HG03442 (cell line): Measurements from ENCODE around the gene CCDC106.

Experiments
- ATAC-seq: cut with Tn5 transposase; IDR thresholded peaks from one replicate; pipeline ENCODE4 v1.9.1; 2021; ENCODE audit warnings: mild to moderate bottlenecking, moderate library complexity; ENCODE audit not compliant: unreplicated experiment

The CCDC106 gene

DNA sequence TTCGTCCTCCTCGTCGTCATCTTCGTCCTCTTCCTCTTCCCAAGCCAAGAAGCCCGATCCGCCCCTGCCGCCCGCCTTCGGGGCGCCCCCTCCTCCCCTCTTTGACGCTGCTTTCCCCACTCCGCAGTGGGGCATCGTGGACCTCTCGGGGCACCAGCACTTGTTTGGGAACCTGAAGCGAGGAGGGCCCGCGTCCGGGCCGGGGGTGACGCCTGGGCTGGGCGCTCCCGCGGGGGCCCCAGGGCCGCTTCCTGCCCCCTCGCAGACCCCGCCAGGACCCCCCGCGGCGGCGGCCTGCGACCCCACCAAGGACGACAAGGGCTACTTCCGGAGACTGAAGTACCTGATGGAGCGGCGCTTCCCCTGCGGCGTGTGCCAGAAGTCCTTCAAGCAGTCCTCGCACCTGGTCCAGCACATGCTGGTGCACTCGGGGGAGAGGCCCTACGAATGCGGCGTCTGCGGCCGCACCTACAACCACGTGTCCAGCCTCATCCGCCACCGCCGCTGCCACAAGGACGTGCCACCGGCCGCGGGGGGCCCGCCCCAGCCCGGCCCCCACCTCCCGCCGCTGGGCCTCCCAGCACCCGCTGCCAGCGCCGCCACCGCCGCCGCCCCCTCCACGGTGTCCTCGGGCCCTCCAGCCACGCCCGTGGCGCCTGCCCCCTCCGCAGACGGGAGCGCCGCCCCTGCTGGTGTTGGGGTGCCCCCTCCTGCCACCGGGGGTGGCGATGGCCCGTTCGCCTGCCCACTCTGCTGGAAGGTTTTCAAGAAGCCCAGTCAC is 33.9 kb upstream of the CCDC106 start:
- ATAC-seq: no peak

DNA sequence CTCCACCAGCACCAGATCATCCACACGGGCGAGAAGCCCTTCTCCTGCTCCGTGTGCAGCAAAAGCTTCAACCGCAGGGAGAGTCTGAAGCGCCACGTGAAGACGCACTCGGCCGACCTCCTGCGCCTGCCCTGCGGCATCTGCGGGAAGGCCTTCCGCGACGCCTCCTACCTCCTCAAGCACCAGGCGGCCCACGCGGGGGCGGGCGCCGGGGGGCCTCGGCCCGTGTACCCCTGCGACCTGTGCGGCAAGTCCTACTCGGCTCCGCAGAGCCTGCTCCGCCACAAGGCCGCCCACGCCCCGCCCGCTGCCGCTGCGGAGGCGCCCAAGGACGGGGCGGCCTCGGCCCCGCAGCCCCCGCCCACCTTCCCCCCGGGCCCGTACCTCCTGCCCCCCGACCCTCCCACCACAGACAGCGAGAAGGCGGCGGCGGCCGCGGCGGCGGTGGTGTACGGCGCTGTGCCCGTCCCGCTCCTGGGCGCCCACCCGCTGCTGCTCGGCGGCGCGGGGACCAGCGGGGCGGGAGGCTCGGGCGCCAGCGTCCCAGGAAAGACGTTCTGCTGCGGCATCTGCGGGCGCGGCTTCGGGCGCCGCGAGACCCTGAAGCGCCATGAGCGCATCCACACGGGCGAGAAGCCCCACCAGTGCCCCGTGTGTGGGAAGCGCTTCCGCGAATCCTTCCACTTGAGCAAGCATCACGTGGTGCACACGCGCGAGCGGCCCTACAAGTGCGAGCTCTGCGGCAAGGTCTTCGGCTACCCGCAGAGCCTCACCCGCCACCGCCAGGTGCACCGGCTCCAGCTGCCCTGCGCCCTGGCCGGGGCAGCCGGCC is 33.1 kb upstream of the CCDC106 start:
- no peak for ATAC-seq

DNA sequence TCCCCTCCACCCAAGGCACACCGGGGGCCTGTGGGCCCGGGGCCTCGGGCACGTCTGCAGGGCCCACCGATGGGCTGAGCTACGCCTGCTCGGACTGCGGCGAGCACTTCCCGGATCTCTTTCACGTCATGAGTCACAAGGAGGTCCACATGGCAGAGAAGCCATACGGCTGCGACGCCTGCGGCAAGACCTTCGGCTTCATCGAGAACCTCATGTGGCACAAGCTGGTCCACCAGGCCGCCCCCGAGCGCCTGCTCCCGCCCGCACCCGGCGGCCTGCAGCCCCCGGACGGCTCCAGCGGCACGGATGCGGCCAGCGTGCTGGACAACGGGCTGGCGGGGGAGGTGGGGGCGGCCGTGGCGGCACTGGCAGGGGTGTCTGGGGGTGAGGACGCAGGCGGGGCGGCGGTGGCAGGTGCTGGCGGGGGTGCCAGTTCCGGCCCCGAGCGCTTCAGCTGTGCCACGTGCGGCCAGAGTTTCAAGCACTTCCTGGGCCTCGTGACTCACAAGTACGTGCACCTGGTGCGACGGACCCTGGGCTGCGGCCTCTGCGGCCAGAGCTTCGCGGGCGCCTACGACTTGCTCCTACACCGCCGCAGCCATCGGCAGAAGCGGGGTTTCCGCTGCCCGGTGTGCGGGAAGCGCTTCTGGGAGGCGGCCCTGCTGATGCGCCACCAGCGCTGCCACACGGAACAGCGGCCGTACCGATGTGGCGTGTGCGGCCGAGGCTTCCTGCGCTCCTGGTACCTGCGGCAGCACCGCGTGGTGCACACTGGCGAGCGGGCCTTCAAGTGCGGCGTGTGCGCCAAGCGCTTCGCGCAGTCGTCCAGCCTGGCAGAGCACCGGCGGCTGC is 32.2 kb upstream of the CCDC106 start:
- ATAC-seq: no peak

DNA sequence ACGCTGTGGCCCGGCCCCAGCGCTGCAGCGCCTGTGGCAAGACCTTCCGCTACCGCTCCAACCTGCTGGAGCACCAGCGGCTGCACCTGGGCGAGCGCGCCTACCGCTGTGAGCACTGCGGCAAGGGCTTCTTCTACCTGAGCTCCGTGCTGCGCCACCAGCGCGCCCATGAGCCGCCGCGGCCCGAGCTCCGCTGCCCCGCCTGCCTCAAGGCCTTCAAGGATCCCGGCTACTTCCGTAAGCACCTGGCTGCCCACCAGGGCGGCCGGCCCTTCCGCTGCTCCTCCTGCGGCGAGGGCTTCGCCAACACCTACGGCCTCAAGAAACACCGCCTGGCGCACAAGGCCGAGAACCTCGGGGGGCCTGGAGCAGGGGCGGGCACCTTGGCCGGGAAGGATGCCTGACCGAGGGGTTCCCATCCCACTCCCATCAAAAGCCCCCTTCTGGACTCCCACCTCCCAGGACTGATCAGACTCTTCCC is 31.6 kb upstream of the CCDC106 start:
- no peak for ATAC-seq

DNA sequence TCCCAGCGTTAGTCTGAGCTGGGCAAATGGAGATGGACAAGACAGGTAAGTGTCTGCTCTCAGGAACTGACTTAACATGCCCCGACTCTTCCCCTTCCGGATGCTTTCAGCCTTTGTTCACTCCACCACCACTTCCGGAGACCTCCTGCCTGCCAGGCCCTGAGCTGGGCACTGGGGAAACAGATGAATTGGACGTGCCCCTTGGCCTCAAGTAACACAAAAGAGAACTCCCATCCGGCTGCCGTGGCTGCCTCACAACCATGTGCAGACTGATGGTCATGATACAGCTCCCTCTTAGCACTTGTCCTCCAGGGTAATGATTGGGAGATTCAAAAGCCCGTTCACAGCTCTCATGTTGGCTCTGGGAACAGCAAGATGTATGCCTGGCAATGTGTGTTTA is 30.6 kb upstream of the CCDC106 start:
- ATAC-seq: no peak

DNA sequence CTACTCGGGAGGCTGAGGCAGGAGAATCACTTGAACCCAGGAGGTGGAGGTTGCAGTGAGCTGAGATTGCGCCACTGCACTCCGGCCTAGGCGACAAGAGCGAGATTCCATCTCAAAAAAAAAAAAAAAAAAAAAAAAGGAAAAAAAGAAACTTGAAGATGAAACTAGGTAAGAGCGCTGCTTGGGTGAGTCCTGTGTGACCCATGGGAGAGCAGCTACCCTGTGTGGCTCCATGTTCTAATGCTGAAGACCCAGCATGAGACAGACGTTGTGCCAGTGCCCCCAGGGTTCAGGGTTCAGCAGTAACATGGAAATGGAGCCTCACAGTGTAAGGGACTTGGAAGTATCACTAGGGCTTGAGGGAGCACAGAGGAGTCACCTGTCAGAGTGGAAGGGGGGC is 29.6 kb upstream of the CCDC106 start:
- ATAC-seq: no peak

DNA sequence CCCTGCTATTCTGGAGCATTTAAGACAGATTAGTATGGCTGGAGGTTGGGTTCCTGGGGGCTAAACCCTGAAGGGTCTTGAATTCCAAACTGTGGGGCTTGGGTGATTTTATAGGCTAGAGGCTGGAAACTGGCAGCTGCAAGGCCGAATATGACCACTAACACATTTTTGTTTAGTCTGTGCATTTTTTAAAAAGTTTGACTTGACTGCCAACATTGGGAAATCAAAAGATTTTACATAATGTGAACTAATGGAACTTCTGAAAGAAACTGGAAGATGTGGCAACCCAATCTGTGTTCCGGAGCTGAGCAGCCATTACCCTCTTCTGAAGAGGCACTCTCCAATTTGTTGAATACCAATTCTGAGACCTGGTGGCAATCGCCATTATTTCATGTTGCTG is 28.7 kb upstream of the CCDC106 start:
- ATAC-seq: no peak

DNA sequence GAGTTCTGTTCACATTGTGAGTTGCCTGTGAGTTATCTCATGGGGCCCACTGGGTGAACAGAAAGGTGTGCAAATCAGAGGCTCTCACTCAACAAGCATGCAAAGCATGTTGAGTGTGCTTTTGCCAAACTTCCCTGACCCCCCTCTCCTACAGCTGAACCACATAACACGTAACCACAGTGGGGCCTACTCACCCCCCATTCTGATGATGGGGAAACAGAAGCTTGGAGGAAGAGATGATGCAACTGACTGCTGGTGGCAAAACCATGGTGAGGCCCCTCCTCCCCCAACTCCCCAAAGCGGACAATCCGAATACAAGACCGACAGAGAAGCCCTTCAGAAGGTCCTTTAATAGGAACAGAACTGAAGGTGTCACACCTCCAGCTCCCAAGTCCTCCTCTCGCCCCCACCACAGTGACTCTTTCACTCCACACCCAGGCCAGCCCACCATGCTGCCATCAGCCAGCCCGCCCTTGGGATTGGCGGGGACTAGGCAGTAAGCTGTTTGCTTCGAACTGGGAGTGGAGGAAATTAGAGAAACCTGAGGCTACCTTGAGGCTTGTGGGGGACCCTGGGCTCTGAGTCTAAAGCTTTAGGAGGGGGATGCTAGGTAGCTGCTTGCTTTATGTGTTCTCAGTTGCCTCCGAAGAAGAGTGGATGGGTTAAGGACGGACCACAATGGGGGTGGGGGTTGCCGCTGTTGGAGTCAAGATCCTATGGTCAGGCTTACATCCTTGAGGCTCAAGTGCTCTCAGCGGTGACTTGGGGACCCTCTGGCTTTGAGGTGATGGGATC is 27.4 kb upstream of the CCDC106 start:
- ATAC-seq: no peak

DNA sequence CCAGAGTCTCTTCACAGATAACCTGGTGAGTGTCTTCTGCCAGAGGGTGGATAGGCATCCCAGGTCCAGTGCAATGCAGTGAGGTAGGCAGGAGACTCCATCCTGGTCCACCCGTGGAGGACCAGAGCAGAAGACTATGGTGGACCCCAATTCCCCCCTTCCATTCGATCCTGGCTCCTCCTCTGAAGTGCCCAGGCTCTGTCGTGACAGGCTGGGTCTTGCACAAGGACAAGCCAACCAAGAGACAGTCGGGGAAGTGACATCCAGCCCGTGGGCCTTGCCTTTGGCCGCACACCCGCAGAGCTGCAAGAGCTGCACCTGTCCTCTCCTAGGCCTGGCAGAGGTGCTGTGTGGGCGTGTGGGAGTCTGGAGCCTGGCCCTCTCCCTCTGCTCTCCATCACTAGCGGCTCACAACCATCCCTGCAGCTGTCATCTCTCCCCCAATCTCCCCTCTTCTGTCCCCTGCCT is 26.8 kb upstream of the CCDC106 start:
- ATAC-seq: no peak

DNA sequence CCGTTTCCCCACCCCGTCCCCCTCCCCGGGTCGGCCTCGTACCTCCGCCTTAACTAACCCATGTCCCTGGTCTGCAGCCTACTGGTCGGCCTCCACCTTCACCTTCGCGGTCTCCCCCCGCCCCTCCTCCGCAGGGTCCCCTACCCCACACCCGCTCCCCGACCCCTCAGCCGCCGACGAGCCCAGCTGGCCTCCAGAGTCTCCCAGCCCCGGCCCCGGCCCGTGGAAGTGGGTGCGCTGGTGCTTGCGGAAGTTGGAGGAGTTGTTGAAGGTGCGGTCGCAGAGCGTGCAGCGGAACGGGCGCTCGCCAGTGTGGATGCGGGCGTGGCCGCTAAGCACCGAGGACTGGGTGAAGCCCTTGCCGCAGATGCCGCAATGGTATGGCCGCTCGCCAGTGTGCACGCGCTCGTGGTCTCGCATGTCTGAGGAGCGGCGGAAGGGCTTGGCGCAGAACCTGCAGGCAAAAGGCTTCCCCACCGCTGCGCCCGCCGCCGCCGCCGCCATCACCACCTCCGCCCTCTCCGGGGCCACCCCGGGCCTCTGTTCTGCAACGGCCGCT is 26.3 kb upstream of the CCDC106 start:
- ATAC-seq: no peak

DNA sequence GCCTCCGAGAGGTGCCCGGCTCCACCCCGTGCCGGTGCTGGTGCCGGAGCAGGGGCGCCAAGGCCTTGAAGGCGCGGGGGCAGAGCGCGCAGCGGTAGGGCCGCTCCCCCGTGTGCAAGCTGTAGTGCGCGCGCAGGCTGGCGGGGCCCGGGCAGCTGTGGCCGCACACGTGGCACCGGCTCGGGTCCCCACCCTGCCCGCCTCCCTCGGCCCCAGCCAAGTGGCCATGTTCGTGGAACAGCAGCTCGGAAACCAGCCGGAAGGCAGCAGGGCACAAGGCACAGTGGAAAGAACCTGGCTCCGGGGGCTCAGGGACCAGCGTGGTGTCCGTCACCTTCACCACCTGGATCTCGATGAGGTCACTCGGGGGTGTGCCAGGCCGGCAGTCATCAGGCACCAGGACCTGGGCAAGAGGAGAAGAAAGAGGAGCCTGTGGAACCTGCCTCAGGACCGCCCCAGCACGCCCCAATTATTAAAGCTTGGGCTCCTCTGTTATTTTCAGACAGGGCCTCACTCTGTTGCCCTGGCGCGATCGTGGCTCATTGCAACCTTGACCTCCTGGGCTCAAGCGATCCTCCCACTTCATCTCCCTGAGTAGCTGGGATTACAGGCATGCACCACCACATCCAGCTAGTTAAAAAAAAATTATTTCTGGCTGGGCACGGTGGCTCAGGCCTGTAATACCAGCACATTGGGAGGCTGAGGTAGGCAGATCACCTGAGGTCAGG is 25.6 kb upstream of the CCDC106 start:
- ATAC-seq: no peak

DNA sequence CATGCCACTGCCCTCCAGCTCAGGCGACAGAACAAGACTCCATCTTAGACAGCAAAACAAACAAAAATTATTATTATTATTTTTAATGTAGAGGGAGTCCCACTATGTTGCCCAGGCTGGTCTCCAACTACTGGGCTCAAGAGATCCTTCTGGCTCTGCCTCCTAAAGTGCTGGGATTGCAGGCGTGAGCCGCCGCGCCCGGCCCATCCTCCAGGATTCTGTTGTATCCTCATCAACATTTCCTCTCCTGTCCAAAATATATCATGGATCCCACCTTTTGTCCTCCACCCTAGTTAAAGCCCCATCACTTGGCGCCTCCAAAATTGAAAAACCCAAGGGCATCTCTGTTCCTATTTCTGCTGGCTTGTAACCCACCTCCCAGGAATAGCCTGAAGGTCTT is 24.9 kb upstream of the CCDC106 start:
- ATAC-seq: no peak

DNA sequence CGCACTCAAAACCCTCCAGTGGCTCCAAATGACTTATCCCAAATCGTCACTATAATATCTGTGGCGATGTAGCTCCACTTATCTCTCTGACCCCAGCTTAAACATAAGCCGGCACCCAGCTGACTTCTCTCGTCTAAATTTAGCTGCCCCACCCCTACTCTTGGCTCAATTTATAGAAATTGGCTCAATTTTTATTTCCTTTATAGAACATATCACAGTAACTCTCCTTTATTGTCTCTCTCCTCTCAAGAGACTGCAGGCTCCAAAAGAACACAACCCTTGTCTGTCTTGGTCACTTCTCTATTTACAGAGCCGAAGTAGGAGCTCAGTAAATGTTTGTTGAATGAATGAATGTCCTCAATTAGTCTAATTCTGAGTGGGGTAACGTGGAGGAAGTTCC is 24.5 kb upstream of the CCDC106 start:
- no peak for ATAC-seq

DNA sequence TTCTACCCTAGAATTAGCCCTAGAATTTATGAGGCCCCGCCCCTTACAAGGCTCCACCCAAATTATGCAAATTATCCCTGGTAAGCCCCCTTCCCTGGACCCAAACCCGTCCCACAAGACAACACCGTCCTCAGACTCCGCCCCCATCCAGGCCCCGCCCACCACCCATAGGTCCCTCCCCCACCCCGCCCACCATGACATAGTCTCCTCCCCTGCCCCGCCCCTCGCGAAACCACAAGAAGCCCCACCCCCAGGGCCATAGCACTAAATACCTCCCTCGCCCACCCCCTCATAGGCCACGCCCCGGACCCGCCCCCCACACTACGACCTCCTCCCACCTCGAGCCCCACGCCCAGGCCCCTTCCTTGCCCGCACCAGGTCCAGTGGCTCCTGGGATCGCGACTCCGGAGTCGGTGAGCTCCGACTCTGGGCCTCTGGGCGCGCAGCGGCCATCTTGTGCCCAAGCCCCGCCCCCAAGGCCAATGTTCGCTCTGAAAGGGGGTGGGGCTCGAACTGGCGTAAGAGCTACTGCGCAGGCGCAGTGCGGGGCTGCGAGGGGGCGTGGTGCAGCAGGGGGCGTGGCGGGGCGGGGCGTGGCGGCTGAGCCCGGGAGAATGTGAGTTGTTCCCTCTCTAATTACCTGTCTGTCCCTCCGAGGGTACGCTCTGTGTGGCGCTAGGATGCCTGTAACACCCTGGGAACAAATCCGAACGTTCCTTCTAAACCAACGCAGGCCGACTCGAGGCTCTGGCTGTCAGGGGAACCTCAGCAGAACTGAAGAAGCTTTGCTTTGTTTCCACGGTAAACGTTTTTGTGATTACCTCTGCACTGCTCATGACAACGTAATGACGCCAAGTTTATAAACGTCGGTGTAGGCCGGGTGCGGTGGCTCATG is 23.7 kb upstream of the CCDC106 start, which contains the start of gene ZNF784:
TSS of gene ZNF784 (minus strand) at position 458 of the 895 bp plus-strand sequence. CDS start at position 453, 5 bp downstream.
- peak; percentile 61 for ATAC-seq

DNA sequence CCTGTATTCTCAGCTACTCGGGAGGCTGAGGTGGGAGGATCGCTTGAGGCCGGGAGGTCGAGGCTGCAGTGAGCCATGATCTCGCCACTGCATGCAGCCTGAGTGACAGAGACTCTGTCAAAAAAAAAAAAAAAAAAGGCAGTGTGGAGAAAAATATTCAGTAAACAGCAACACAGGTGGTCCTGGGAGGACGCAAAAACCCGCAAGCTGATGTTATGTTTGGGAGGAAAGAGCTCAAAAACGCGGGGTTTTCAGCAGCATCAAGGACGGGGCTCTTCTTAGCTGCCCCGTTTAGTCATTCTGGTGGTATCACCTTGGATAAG is 23.0 kb upstream of the CCDC106 start:
- ATAC-seq: no peak

DNA sequence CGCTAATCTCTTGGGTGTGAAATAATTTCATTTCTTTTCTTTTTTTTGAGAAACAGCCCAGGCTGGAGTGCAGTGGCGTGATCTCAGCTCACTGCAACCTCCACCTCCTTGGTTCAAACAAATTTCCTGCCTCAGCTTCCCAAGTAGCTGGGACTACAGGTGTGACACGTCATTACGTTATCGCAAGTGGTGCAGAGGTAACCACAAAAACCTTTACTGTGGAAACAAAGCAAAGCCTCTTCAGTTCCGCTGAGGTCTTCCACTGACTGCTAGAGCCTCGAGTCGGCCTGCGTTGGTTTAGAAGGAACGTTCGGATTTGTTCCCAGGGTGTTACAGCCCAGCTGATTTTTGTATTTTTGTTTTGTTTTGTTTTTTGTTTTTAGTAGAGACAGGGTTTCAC is 21.7 kb upstream of the CCDC106 start:
- ATAC-seq: no peak

DNA sequence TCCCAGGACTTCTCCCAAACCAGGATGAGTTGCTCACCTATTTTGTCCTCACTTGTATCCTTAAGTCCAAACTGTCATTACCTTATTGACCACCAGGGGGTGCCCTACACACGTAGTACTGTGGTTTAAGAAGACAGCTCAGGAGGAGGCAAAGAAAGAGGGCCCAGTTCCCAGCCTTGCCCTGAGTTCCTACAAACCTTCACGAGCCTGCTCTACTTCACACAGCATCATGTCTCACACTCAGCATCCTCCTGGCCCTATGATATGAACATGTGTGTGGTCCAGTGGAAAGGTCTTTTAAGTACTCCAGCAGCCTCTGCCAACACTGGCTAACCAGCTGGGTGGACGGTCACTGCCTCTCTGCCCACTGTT is 15.6 kb upstream of the CCDC106 start:
- ATAC-seq: no peak

DNA sequence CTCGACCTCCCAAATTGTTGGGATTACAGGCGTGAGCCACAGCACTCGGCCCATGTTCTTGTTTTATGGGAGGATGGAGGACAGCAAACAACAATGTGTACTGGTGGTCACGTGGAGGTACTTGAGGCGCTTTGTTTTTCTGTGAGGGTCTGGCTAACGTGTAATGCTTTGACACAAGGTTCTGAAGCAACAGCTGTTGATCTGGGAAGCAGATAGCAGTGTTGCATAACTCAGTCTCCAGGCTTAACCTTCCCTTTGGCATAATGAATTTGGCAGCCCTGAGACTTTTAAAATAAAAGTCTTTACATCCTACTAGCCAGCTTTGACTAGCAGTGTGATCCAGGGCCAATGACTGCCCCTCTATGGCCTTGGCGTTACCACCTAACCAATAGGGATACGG is 14.2 kb upstream of the CCDC106 start:
- ATAC-seq: no peak
